Ectodermal cell (in vitro differentiated cells): Measurements from ENCODE around the gene ZNF507.

Source experiments
- H3K27ac ChIP-seq: 2 replicates; pipeline ENCODE4 v1.7.0; 2013; ENCODE audit warnings: mild to moderate bottlenecking, low read depth, low read length; ENCODE audit not compliant: insufficient read depth, poor library complexity, severe bottlenecking
- H3K27me3 ChIP-seq: 2 replicates; pipeline ENCODE4 v1.7.0; 2013; ENCODE audit warnings: mild to moderate bottlenecking, low read length; ENCODE audit not compliant: insufficient read depth, control insufficient read depth, poor library complexity, severe bottlenecking
- H3K36me3 ChIP-seq: one replicate; pipeline ENCODE4 v1.7.0; 2013; ENCODE audit warnings: low read length; ENCODE audit not compliant: control insufficient read depth, insufficient read depth
- H3K4me1 ChIP-seq: one replicate; pipeline ENCODE4 v1.7.0; 2013; ENCODE audit warnings: low read length; ENCODE audit not compliant: control insufficient read depth, insufficient read depth
- H3K4me3 ChIP-seq: 2 replicates; pipeline ENCODE4 v1.7.0; 2013; ENCODE audit warnings: low read depth, low read length, control low read depth; ENCODE audit not compliant: insufficient read depth
- H3K9me3 ChIP-seq: 2 replicates; pipeline ENCODE4 v1.7.0; 2013; ENCODE audit warnings: mild to moderate bottlenecking, low read length, moderate library complexity; ENCODE audit not compliant: control insufficient read depth
- WGBS, 2 experiments: methylation state at CpG; one replicate each; pipeline ENCODE4 v1.1.7; 2013; ENCODE audit warnings: missing lambda C conversion rate in 2 of 2; 5-methylcytosine and 5-hydroxymethylcytosine counted together

The ZNF507 gene

GRCh38 chr19:32339423-32339822, 6.0 kb upstream of the ZNF507 start:
- no peak overlapping the region for H3K27ac ChIP-seq
- no peaks in the 10 kb centered on the region for H3K27me3 ChIP-seq
- no peaks in the 10 kb centered on the region for H3K36me3 ChIP-seq
- H3K9me3 ChIP-seq = no peaks in the 10 kb centered on the region
- 87 to 98% methylated on average over 2 of the region's 2 CpGs for WGBS, 2 experiments
- H3K4me3 ChIP-seq = no peak overlapping the region
- no peaks in the 10 kb centered on the region for H3K4me1 ChIP-seq

GRCh38 chr19:32339988-32340874, 5.2 kb upstream of the ZNF507 start:
- Histone ChIP-seq H3K9me3 (no peaks in the 10 kb centered on the region), H3K4me1 (no peaks in the 10 kb centered on the region), H3K27ac (no peak overlapping the region), H3K27me3 (no peaks in the 10 kb centered on the region), H3K4me3 (no peak overlapping the region), H3K36me3 (no peaks in the 10 kb centered on the region)
- WGBS, 2 experiments = 78 to 79% methylated on average over 17 to 18 of the region's 18 CpGs

GRCh38 chr19:32342695-32343094, 2.7 kb upstream of the ZNF507 start:
- H3K4me1 ChIP-seq = peaks cover 4% of the 10 kb centered on the region
- H3K4me3 ChIP-seq = no peak overlapping the region
- H3K27ac ChIP-seq = no peak overlapping the region
- no peaks in the 10 kb centered on the region for H3K27me3 ChIP-seq
- peaks cover 1% of the 10 kb centered on the region for H3K36me3 ChIP-seq
- no peaks in the 10 kb centered on the region for H3K9me3 ChIP-seq
- WGBS, 2 experiments = 94 to 96% methylated on average over 2 of the region's 2 CpGs

DNA sequence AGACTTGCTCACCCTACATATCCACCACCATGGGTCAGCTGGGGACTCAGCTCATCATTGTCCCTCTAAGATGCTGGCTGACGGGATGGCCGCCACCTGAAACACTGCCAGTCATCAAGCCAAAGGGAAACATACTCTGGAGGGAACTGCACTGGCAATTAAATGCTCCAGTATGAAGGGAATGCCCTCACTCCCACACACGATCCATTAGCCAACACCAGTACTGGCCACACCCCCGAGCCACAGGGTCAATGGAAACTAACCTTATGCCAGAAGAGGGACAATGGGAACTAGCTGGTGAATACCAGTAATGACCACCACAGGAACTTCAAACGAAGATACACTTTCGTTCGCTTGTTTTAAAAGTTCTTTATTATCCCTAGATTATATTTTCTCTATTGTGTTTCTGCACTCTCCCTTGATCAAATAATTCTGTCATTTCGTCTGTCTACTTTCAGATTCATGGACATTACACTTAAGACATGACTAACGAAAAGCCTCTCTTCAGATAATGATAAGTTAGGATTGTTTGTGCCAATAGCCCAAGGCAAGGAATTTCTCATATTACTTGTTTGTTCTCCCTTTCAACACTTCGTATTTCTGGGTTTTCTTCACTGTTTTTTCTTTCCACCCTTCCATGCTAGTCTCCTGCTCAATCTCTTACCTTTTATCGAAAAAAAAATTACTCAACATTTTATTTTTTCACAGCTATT, 1.7 kb upstream of the ZNF507 start:
- 90 to 93% methylated on average over 11 of the region's 11 CpGs for WGBS, 2 experiments
- no peak overlapping the region for H3K27ac ChIP-seq
- peaks cover 4% of the 10 kb centered on the region for H3K4me1 ChIP-seq
- H3K36me3 ChIP-seq = peaks cover 5% of the 10 kb centered on the region
- H3K4me3 ChIP-seq = no peak overlapping the region
- H3K9me3 ChIP-seq = no peaks in the 10 kb centered on the region
- H3K27me3 ChIP-seq = no peaks in the 10 kb centered on the region

DNA sequence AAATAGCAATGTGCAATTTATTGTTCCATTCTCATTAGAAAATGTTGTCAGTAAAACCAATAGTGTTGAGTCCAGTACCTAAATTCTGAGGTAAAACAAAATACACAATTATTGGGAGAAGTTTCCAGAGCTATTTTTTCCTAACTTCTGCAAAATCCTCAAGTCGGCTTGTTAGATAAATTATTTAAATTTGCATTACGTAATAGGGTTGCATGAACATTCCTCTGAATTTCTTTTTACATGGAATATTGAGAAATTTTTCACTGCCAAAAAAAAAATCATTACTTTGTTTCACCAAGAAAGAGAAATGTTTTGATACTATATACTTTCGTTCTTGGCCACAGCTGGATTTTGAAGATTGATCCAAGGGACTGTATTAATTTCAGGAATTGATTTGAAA, 1.5 kb downstream of the ZNF507 start:
- peak overlapping the region; percentile 62 for H3K4me3 ChIP-seq
- WGBS, 2 experiments = 89 to 94% methylated on average over 2 to 3 of the region's 3 CpGs

DNA sequence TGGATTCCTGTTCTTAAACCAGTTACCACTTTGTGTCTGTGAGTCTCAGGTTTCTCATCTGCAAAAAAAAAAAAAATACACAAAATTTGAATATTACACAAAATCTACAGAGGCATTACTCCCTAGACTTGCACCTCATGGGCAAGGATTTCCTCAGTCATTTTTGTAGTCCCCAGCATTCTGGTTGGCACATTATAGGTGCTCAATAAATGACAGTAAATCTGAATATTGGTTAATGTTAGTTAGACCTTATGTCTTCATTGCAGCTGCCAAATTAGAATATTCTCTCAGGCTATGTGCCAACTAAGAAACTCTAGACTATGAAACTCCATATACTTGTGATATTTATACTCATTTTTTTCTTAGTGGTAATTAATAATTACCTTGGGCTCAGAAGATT, 2.2 kb downstream of the ZNF507 start:
- no peaks in the 10 kb centered on the region for H3K9me3 ChIP-seq
- H3K36me3 ChIP-seq = peaks cover 6% of the 10 kb centered on the region
- H3K27ac ChIP-seq = no peak overlapping the region
- no peaks in the 10 kb centered on the region for H3K27me3 ChIP-seq
- H3K4me1 ChIP-seq = peaks cover 4% of the 10 kb centered on the region
- H3K4me3 ChIP-seq = no peak overlapping the region

More for the DNA sequence above, 1.5 kb downstream of the ZNF507 start:
- H3K4me1 ChIP-seq = peaks cover 4% of the 10 kb centered on the region
- H3K27ac ChIP-seq = no peak overlapping the region
- H3K36me3 ChIP-seq = peaks cover 5% of the 10 kb centered on the region
- H3K9me3 ChIP-seq = no peaks in the 10 kb centered on the region
- H3K27me3 ChIP-seq = no peaks in the 10 kb centered on the region

DNA sequence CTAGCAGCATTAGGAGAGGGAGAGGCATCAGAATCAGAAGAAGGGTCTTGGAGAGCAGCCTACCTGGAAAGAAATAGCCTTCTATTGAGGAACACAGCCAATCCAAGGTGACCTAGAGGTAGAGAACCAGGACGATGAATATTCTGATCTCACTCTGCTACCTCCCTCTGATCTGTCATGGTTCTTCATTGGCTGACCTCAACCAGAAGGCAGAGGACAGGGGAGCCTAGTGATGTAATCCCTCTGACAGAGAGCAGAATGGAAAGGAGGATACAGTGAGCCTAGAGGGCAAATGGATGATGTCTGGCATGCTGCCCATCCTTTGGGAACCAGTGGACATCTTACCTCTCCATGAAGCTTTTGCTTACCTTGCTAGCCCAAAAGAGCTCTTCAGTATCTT, 3.6 kb downstream of the ZNF507 start:
- WGBS, 2 experiments = 84 to 92% methylated on average over 1 of the region's 1 CpG

DNA sequence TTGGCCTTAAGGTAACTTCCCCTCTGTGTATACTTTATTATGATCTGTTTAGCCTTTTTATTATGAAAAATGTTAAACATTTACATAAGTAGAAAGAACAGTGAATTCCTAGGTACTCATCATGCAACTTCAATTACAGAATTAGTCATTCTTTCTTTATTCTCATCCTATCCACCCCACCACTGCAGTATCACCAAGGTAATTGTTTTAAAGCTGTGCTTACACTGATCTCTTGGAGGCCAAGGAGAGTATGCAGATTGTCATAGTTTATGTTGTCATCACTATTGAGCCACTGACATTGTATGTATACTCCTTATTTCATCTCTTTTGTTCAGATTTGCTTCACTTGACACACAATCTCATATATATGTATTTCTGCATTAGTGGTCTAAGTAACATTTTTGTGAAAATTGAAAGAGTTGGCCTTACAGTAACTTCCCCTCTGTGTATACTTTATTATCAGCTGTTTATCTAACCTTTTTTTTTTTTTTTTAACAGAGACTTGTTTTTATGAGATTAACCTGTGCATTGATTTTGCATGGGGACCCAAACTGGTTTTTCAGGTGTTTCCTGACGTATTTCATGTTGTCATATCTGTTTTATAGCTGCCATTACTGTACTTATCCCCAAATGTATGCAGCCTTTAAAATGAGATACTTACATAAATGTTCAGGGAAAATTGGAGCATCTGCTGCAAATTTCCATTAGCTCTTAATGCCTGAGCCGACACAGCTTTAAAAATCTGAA, 4.5 kb downstream of the ZNF507 start:
- Histone ChIP-seq H3K27me3 (no peaks in the 10 kb centered on the region), H3K36me3 (peaks cover 26% of the 10 kb centered on the region), H3K4me1 (peaks cover 4% of the 10 kb centered on the region), H3K9me3 (no peaks in the 10 kb centered on the region), H3K27ac (no peak overlapping the region), H3K4me3 (no peak overlapping the region)
- 94 to 100% methylated on average over 2 of the region's 2 CpGs for WGBS, 2 experiments

More for the DNA sequence above, 3.6 kb downstream of the ZNF507 start:
- Histone ChIP-seq H3K4me1 (peaks cover 4% of the 10 kb centered on the region), H3K9me3 (no peaks in the 10 kb centered on the region), H3K4me3 (no peak overlapping the region), H3K27ac (no peak overlapping the region), H3K36me3 (peaks cover 19% of the 10 kb centered on the region), H3K27me3 (no peaks in the 10 kb centered on the region)

DNA sequence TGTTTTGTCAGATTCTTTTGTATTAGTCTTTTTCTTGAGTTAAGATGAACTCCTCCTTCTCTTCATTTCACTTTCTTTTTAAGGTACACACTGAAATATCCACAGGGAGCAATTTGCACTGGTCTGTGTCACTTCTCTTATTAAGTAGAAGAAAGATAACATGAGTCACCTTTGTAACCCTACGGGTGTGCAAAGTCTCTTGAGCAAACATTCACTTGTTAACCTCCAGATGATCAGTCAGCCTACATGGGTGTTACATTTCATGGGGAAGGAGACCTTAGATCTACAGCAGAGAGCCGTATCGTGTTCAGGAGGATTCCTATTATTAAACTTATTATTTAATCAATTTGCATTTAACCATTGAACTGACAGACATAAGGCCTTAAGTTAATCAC, 5.1 kb downstream of the ZNF507 start:
- Histone ChIP-seq H3K27me3 (no peaks in the 10 kb centered on the region), H3K4me3 (no peak overlapping the region), H3K9me3 (no peaks in the 10 kb centered on the region), H3K4me1 (peaks cover 4% of the 10 kb centered on the region), H3K36me3 (peaks cover 28% of the 10 kb centered on the region), H3K27ac (no peak overlapping the region)
- 83 to 98% methylated on average over 3 of the region's 3 CpGs for WGBS, 2 experiments

- Histone ChIP-seq H3K4me3 (no peak overlapping the region), H3K27ac (no peak overlapping the region), H3K9me3 (no peaks in the 10 kb centered on the region), H3K27me3 (no peaks in the 10 kb centered on the region), H3K36me3 (peaks cover 28% of the 10 kb centered on the region), H3K4me1 (peaks cover 4% of the 10 kb centered on the region)
- WGBS, 2 experiments = 90 to 91% methylated on average over 2 of the region's 2 CpGs
These were observed 5.6 kb downstream of the ZNF507 start for GRCh38 chr19:32350987-32351348.
